Psoas muscle (tissue), 8 donors: Measurements from ENCODE around the gene COA3. TPM values are rescaled to one million over a fixed set of nuclear protein-coding genes. Genes with fewer than 3 reads are reported as not detected.

Source experiments
- ATAC-seq, 4 donors: fragments of 200-7000 bp; cut with Tn5 transposase; one replicate each; pipeline ENCODE4 v1.9.1; 2020; ENCODE audit warnings: moderate library complexity in 3 of 4, mild to moderate bottlenecking in 2 of 4
- DNase-seq, 2 donors: peaks; one replicate each; pipeline ENCODE4 v3.0.0-alpha.2; 2020
- H3K27ac ChIP-seq: fragments of 200-600 bp; one replicate; pipeline ENCODE4 v1.8.0; 2022
- H3K27me3 ChIP-seq, 3 donors: fragments of 200-600 bp in 1 of 3; one replicate each; pipeline versions ENCODE4 v1.6.1 to v1.8.0; 2013 to 2022; ENCODE audit warnings: low read length in 2 of 3, mild to moderate bottlenecking in 2 of 3, moderate library complexity in 1 of 3; ENCODE audit not compliant: insufficient read depth in 3 of 3
- H3K36me3 ChIP-seq, 2 donors: fragments of 200-600 bp in 1 of 2; one replicate each; pipeline versions ENCODE4 v1.6.1 to v1.8.0; 2013 to 2022; ENCODE audit warnings: low read depth in 1 of 2, mild to moderate bottlenecking in 1 of 2, moderate library complexity in 1 of 2; ENCODE audit not compliant: insufficient read depth in 1 of 2
- H3K4me1 ChIP-seq: fragments of 200-600 bp; one replicate; pipeline ENCODE4 v1.8.0; 2022
- H3K4me3 ChIP-seq: fragments of 200-600 bp; one replicate; pipeline ENCODE4 v1.8.0; 2022; ENCODE audit warnings: mild to moderate bottlenecking
- H3K9me3 ChIP-seq: fragments of 200-600 bp; one replicate; pipeline ENCODE4 v1.8.0; 2022
- CTCF ChIP-seq: fragments of 200-600 bp; IDR thresholded peaks from one replicate; pipeline ENCODE4 v1.8.0; 2022; ENCODE audit warnings: antibody characterized with exemption
- WGBS, 3 donors: extraction: QIAGEN DNeasy Blood & Tissue Kit; methylation state at CpG; one replicate each; pipeline versions ENCODE4 v1.1.6 to v1.1.7; 2013; 5-methylcytosine and 5-hydroxymethylcytosine counted together
- intact Hi-C, 2 donors: fragments of 100-400 bp; cut with DNase I; formaldehyde crosslinking; loops; one replicate each; pipeline versions ENCODE4 v1.11.0 to v1.14.2; 2022
- polyA plus RNA-seq, 3 donors: library from polyadenylated mRNA; stranded (reverse); fragments of 200-250 nt; gene quantifications; one replicate each; pipeline ENCODE4 v1.2.3, GENCODE V29; 2013
- total RNA-seq, 4 donors: library from RNA; stranded (reverse); fragmentation: NEBNext Ultra II Directional in 2 of 4; extraction: Animal tissue kit (Norgen Biotek cat#: 25700) in 2 of 4; gene quantifications; one replicate each; pipeline versions ENCODE4 v1.2.1 to v1.2.4, GENCODE V29; 2021 to 2023
- donor health status: healthy with polysubstance abuse.
- donor health status: DM: no; HTN: no; CAD: no; lungs with moderate emphysema.
- donor health status: Bipolar disorder and iron deficiency.
- donor health status: healthy.
- donor health status: DM: yes; HTN: yes; CAD: no.
- donor health status: DM: no; HTN: no; CAD: no.
- donor health status: DM: no; HTN: no; CAD: no.
- donor health status: DM: yes; HTN: yes; CAD: no.

Gene COA3
- total and polyA plus RNA-seq, 7 donors, result 69.1 to 167 (median 85.2) TPM

GRCh38 chr17:42809250-42809649 lies 10.7 kb upstream of the COA3 start:
- Histone ChIP-seq H3K27ac (no peak overlapping the region), H3K27me3 (no peaks in the 10 kb centered on the region), H3K4me3 (no peak overlapping the region), H3K9me3 (no peaks in the 10 kb centered on the region), H3K4me1 (no peaks in the 10 kb centered on the region), H3K36me3 (peaks cover 0 to 53% of the 10 kb centered on the region in 2 donors)
- DNase-seq (peak; percentile 43 to 72), ATAC-seq (peak; percentile 73 to 91 (median 86))
- intact Hi-C loops, result no loop called here
- WGBS, 3 donors, result 8 to 27% (median 21%) methylated on average over 3 of the region's 3 CpGs
- TF ChIP-seq CTCF, result no peak

- no peak for ATAC-seq
- Histone ChIP-seq H3K27ac (no peak overlapping the region), H3K4me1 (no peaks in the 10 kb centered on the region), H3K9me3 (no peaks in the 10 kb centered on the region), H3K36me3 (peaks cover 0 to 23% of the 10 kb centered on the region in 2 donors), H3K4me3 (no peak overlapping the region), H3K27me3 (no peaks in the 10 kb centered on the region)
- 78 to 89% (median 79%) methylated on average over 1 of the region's 1 CpG for WGBS, 3 donors
- TF ChIP-seq CTCF, result no peak
- intact Hi-C loops, result no loop called here
- DNase-seq, result no peak
Measured at GRCh38 chr17:42806249-42806648, 7.7 kb upstream of the COA3 start.

- no peaks in the 10 kb centered on the region for H3K27me3 ChIP-seq
- no peak for ATAC-seq
- no peaks in the 10 kb centered on the region for H3K9me3 ChIP-seq
- no peak overlapping the region for H3K4me3 ChIP-seq
- H3K4me1 ChIP-seq, result no peaks in the 10 kb centered on the region
- H3K36me3 ChIP-seq, result peaks cover 0 to 10% of the 10 kb centered on the region in 2 donors
- 92 to 100% (median 96%) methylated on average over 1 of the region's 1 CpG for WGBS, 3 donors
- no peak for DNase-seq
- no peak for TF ChIP-seq CTCF
- intact Hi-C loops, result no loop called here
- no peak overlapping the region for H3K27ac ChIP-seq
Measured at GRCh38 chr17:42804918-42805367, 6.4 kb upstream of the COA3 start.

GRCh38 chr17:42803074-42803883 lies 4.8 kb upstream of the COA3 start:
- no peak overlapping the region for H3K4me3 ChIP-seq
- WGBS, 3 donors, result 26 to 39% (median 36%) methylated on average over 2 of the region's 2 CpGs
- no peak for TF ChIP-seq CTCF

More at GRCh38 chr17:42803074-42803883, 4.8 kb upstream of the COA3 start:
- H3K36me3 ChIP-seq, result peaks cover 0 to under 1% of the 10 kb centered on the region in 2 donors
- DNase-seq (no peak), ATAC-seq (no peak)
- H3K4me1 ChIP-seq, result no peaks in the 10 kb centered on the region
- no peaks in the 10 kb centered on the region for H3K27me3 ChIP-seq
- H3K27ac ChIP-seq, result no peak overlapping the region
- no peaks in the 10 kb centered on the region for H3K9me3 ChIP-seq
- intact Hi-C loops, result no loop called here
